BLaER1 (cell line): ENCODE data around the gene AUTS2.

ENCODE experiments used
- H3K27ac ChIP-seq: shearing (Covaris generic); formaldehyde crosslinking; 2 replicates; pipeline ENCODE4 v1.8.1; 2022
- H3K27me3 ChIP-seq: shearing (Covaris generic); formaldehyde crosslinking; 2 replicates; pipeline ENCODE4 v1.8.1; 2022
- H3K36me3 ChIP-seq: shearing (Covaris generic); formaldehyde crosslinking; 2 replicates; pipeline ENCODE4 v1.8.1; 2022
- H3K4me1 ChIP-seq: shearing (Covaris generic); formaldehyde crosslinking; 2 replicates; pipeline ENCODE4 v1.8.1; 2022
- H3K4me2 ChIP-seq: shearing (Covaris generic); formaldehyde crosslinking; 2 replicates; pipeline ENCODE4 v1.8.1; 2022
- H3K4me3 ChIP-seq: shearing (Covaris generic); formaldehyde crosslinking; 2 replicates; pipeline ENCODE4 v1.8.1; 2022
- H3K9ac ChIP-seq: shearing (Covaris generic); formaldehyde crosslinking; 2 replicates; pipeline ENCODE4 v1.8.1; 2022
- H3K9me3 ChIP-seq: shearing (Covaris generic); formaldehyde crosslinking; 2 replicates; pipeline ENCODE4 v1.8.1; 2022
- H4K20me1 ChIP-seq: shearing (Covaris generic); formaldehyde crosslinking; 2 replicates; pipeline ENCODE4 v1.8.1; 2022
- Cebpa-rat ChIP-seq: shearing (Covaris generic); IDR thresholded peaks from 2 replicates; pipeline ENCODE4 v1.8.1; 2022

Gene AUTS2

GRCh38 chr7:69598081-69598486 lies at the start of gene AUTS2:
AUTS2 (plus strand) TSS chr7:69598475; CDS start chr7:69599654, 1,179 bp downstream.
- Histone ChIP-seq H3K4me3 (peak within 1 kb of the TSS; percentile 97), H3K4me2 (peak within 1 kb of the TSS; percentile 92), H3K9ac (peak within 1 kb of the TSS; percentile 96), H3K9me3 (no peaks in the 10 kb centered on the region), H3K27me3 (no peaks in the 10 kb centered on the region), H3K27ac (peak within 1 kb of the TSS; percentile 96), H3K4me1 (peaks cover 43% of the 10 kb centered on the region), H3K36me3 (no peaks in the 10 kb centered on the region), H4K20me1 (peaks cover 35% of the 10 kb centered on the region)
- no peak for TF ChIP-seq Cebpa-rat

GRCh38 chr7:69550991-69551390 lies 47.3 kb upstream of the AUTS2 start:
- no peak for TF ChIP-seq Cebpa-rat
- no peak overlapping the region for H3K27ac ChIP-seq
- H3K4me2 ChIP-seq, result no peak overlapping the region
- no peak overlapping the region for H3K9ac ChIP-seq
- no peaks in the 10 kb centered on the region for H3K9me3 ChIP-seq
- no peaks in the 10 kb centered on the region for H3K36me3 ChIP-seq
- no peaks in the 10 kb centered on the region for H3K4me1 ChIP-seq
- no peaks in the 10 kb centered on the region for H3K27me3 ChIP-seq
- H3K4me3 ChIP-seq, result no peak overlapping the region
- no peaks in the 10 kb centered on the region for H4K20me1 ChIP-seq

- H3K4me1 ChIP-seq, result no peaks in the 10 kb centered on the region
Measured at GRCh38 chr7:69553190-69553589, 45.1 kb upstream of the AUTS2 start.

GRCh38 chr7:69561266-69561960 lies 36.9 kb upstream of the AUTS2 start:
- peaks cover 6% of the 10 kb centered on the region; the same call in 1 of the 2 replicates for H3K4me1 ChIP-seq
- H3K27me3 ChIP-seq, result no peaks in the 10 kb centered on the region
- H3K9me3 ChIP-seq, result no peaks in the 10 kb centered on the region
- H3K9ac ChIP-seq, result no peak overlapping the region
- H3K27ac ChIP-seq, result no peak overlapping the region
- no peaks in the 10 kb centered on the region for H3K36me3 ChIP-seq
- no peak overlapping the region for H3K4me2 ChIP-seq
- H4K20me1 ChIP-seq, result no peaks in the 10 kb centered on the region
- H3K4me3 ChIP-seq, result no peak overlapping the region
- TF ChIP-seq Cebpa-rat, result no peak

More at GRCh38 chr7:69553190-69553589, 45.1 kb upstream of the AUTS2 start:
- H3K4me3 ChIP-seq, result no peak overlapping the region
- no peaks in the 10 kb centered on the region for H4K20me1 ChIP-seq
- H3K4me2 ChIP-seq, result no peak overlapping the region
- H3K9ac ChIP-seq, result no peak overlapping the region
- H3K27ac ChIP-seq, result no peak overlapping the region
- no peaks in the 10 kb centered on the region for H3K27me3 ChIP-seq
- no peaks in the 10 kb centered on the region for H3K36me3 ChIP-seq
- no peak for TF ChIP-seq Cebpa-rat
- no peaks in the 10 kb centered on the region for H3K9me3 ChIP-seq

GRCh38 chr7:69564454-69565417 lies 33.5 kb upstream of the AUTS2 start:
- H3K27me3 ChIP-seq, result no peaks in the 10 kb centered on the region
- H3K4me1 ChIP-seq, result peaks cover 6% of the 10 kb centered on the region; the same call in 1 of the 2 replicates
- H3K9me3 ChIP-seq, result no peaks in the 10 kb centered on the region
- H3K9ac ChIP-seq, result no peak overlapping the region
- no peak for TF ChIP-seq Cebpa-rat
- no peak overlapping the region for H3K4me2 ChIP-seq
- no peak overlapping the region for H3K27ac ChIP-seq
- no peak overlapping the region for H3K4me3 ChIP-seq
- H4K20me1 ChIP-seq, result no peaks in the 10 kb centered on the region
- no peaks in the 10 kb centered on the region for H3K36me3 ChIP-seq

- H3K27me3 ChIP-seq, result no peaks in the 10 kb centered on the region
- H3K4me1 ChIP-seq, result peaks cover 6% of the 10 kb centered on the region; the same call in 1 of the 2 replicates
- no peak overlapping the region for H3K27ac ChIP-seq
- no peak overlapping the region for H3K4me2 ChIP-seq
- no peaks in the 10 kb centered on the region for H4K20me1 ChIP-seq
- no peak overlapping the region for H3K9ac ChIP-seq
- H3K9me3 ChIP-seq, result no peaks in the 10 kb centered on the region
- TF ChIP-seq Cebpa-rat, result no peak
- no peak overlapping the region for H3K4me3 ChIP-seq
- H3K36me3 ChIP-seq, result no peaks in the 10 kb centered on the region
Measured at GRCh38 chr7:69567800-69568199, 30.5 kb upstream of the AUTS2 start.

GRCh38 chr7:69568266-69568665 lies 30.0 kb upstream of the AUTS2 start:
- Histone ChIP-seq H3K9me3 (no peaks in the 10 kb centered on the region), H3K27me3 (no peaks in the 10 kb centered on the region), H3K27ac (no peak overlapping the region), H3K9ac (no peak overlapping the region), H4K20me1 (no peaks in the 10 kb centered on the region), H3K4me2 (no peak overlapping the region), H3K36me3 (no peaks in the 10 kb centered on the region), H3K4me1 (peaks cover 6% of the 10 kb centered on the region; the same call in 1 of the 2 replicates), H3K4me3 (no peak overlapping the region)
- no peak for TF ChIP-seq Cebpa-rat

GRCh38 chr7:69575651-69576050 lies 22.6 kb upstream of the AUTS2 start:
- no peak overlapping the region for H3K9ac ChIP-seq
- no peaks in the 10 kb centered on the region for H3K27me3 ChIP-seq
- H3K27ac ChIP-seq, result no peak overlapping the region
- H3K4me2 ChIP-seq, result no peak overlapping the region
- no peaks in the 10 kb centered on the region for H3K36me3 ChIP-seq
- no peak for TF ChIP-seq Cebpa-rat
- H3K9me3 ChIP-seq, result no peaks in the 10 kb centered on the region
- no peaks in the 10 kb centered on the region for H4K20me1 ChIP-seq
- H3K4me3 ChIP-seq, result no peak overlapping the region
- H3K4me1 ChIP-seq, result no peaks in the 10 kb centered on the region; the same call in 1 of the 2 replicates

- TF ChIP-seq Cebpa-rat, result no peak
- no peak overlapping the region for H3K4me3 ChIP-seq
- H3K27ac ChIP-seq, result no peak overlapping the region
- H3K4me1 ChIP-seq, result no peaks in the 10 kb centered on the region; the same call in 1 of the 2 replicates
- no peaks in the 10 kb centered on the region for H3K27me3 ChIP-seq
- H3K4me2 ChIP-seq, result no peak overlapping the region
- no peaks in the 10 kb centered on the region for H3K36me3 ChIP-seq
- H3K9me3 ChIP-seq, result no peaks in the 10 kb centered on the region
- H3K9ac ChIP-seq, result no peak overlapping the region
- H4K20me1 ChIP-seq, result no peaks in the 10 kb centered on the region
Measured at GRCh38 chr7:69577221-69577620, 21.1 kb upstream of the AUTS2 start.

- no peaks in the 10 kb centered on the region for H3K4me1 ChIP-seq
- no peaks in the 10 kb centered on the region for H3K27me3 ChIP-seq
- TF ChIP-seq Cebpa-rat, result no peak
- H3K4me2 ChIP-seq, result no peak overlapping the region
- H4K20me1 ChIP-seq, result no peaks in the 10 kb centered on the region
- H3K4me3 ChIP-seq, result no peak overlapping the region
- no peak overlapping the region for H3K9ac ChIP-seq
- peaks cover 2% of the 10 kb centered on the region; the same call in 1 of the 2 replicates for H3K9me3 ChIP-seq
- no peaks in the 10 kb centered on the region for H3K36me3 ChIP-seq
- H3K27ac ChIP-seq, result no peak overlapping the region
Measured at GRCh38 chr7:69585169-69585568, 13.1 kb upstream of the AUTS2 start.
